Caki2 (cell line): Measurements from ENCODE around the gene TCF19. TPM values are rescaled to one million over a fixed set of nuclear protein-coding genes. Genes with fewer than 3 reads are reported as not detected.

Source experiments
- DNase-seq: peaks from one replicate; pipeline ENCODE4 v3.0.0-alpha.2; 2015; ENCODE audit warnings: low read depth
- in situ Hi-C: cut with HindIII; loops from 2 replicates; pipeline ENCODE4 v1.10.0; 2016; ENCODE audit warnings: low sequenced_read_pairs, low pct_unique_long_range_greater_than_20kb, mixed read lengths
- total RNA-seq: library from RNA; depleted of rRNA; stranded (reverse); fragments of >200 nt; shearing (Covaris generic); gene quantifications from 2 replicates; pipeline ENCODE4 v1.2.3, GENCODE V29; 2014; ENCODE audit warnings: low replicate concordance; rRNA removed

Gene TCF19
- 34.9 and 37.6 TPM in 2 replicates for total RNA-seq

GRCh38 chr6:31158140-31158862 lies at the start of gene TCF19:
TCF19 (plus strand) TSS chr6:31158589; CDS start chr6:31159470, 881 bp downstream.
- DNase-seq: peak; percentile 100
- in situ Hi-C loops: no loop called here

- DNase-seq: no peak
- in situ Hi-C loops: no loop called here
These were observed 47.4 kb upstream of the TCF19 start for GRCh38 chr6:31110825-31111582.

- no peak for DNase-seq
- in situ Hi-C loops: no loop called here
These were observed 46.7 kb upstream of the TCF19 start for GRCh38 chr6:31111712-31112111.

- DNase-seq: no peak
- in situ Hi-C loops: no loop called here
These were observed 45.9 kb upstream of the TCF19 start, which contains the start of gene C6orf15 for GRCh38 chr6:31112478-31112877. C6orf15 (minus strand) TSS chr6:31112575; CDS start chr6:31112555, 20 bp downstream.

GRCh38 chr6:31113861-31114540 lies 44.4 kb upstream of the TCF19 start:
- in situ Hi-C loops: no loop called here
- no peak for DNase-seq

GRCh38 chr6:31114541-31114878 lies 43.9 kb upstream of the TCF19 start, which contains the start of gene PSORS1C1:
PSORS1C1 (plus strand) TSS chr6:31114800; CDS start chr6:31129633, 14,833 bp downstream.
- peak; percentile 80 for DNase-seq
- in situ Hi-C loops: no loop called here

- in situ Hi-C loops: no loop called here
- peak; percentile 68 for DNase-seq
These were observed 43.2 kb upstream of the TCF19 start for GRCh38 chr6:31114970-31115849.

- DNase-seq: no peak
- in situ Hi-C loops: no loop called here
These were observed 42.3 kb upstream of the TCF19 start for GRCh38 chr6:31115941-31116560.

GRCh38 chr6:31116661-31117385 lies 41.6 kb upstream of the TCF19 start:
- in situ Hi-C loops: no loop called here
- no peak for DNase-seq

DNA sequence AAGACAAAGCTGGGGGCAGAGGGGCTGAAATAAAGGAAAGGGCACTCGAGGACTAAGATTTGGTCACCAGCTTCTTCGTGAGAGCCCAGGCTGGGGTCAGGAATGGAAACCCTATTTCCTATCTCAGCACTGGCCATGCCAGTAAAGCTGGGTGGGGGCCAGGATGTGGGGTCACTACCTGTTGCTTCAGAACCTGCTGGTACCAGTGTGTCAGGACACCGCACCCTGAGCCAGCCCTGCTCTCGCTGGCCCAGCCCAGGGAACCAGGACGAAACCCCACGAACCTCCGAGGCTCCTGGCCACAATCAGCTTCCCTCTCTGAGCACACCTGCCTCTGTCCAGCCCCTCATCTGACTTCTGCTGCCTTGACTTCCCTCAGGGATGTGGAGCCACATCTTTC lies 40.2 kb upstream of the TCF19 start:
- no peak for DNase-seq
- in situ Hi-C loops: no loop called here

DNA sequence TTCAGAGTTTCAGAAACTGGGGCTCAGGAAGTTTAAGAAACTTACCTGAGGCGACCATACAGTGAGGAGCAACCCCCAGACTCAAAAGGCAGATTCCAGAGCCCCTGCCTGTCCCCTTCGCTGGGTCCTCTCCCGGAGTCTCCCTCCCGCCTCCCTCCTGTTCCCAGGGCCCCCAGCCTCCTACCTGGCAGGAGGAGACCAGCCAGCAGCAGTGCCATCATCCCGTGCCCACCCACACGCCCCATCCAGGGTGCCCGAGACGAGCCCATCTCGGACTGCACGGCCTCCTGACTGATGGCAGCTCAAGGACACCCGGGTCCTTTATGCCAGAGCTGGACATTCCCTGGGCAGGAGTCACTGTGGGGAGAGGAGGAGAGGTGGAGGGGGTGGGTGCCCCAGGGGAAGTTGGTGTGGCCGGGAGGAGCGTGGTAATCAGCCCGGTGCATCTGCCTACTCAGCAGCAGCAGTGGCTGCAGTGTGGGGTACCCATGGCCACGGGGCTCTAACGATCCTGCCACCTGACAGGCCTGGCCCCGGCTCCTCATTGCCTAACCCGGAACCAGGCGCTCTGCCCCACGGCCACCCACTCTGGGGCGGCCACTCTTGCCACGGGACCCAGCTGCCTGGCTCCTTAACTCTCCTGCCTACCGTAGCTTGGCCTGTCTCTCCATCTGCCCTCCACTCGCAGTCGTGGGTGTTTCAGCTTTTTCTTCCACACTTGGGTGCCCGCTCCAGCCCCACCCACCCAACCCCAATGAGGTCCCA lies 38.1 kb upstream of the TCF19 start, which contains the start of gene CDSN:
Gene CDSN (minus strand): TSS at position 296 of the 765 bp plus-strand sequence. CDS start 27 bp downstream, at position 269.
- in situ Hi-C loops: no loop called here
- no peak for DNase-seq

- no peak for DNase-seq
- in situ Hi-C loops: no loop called here
These were observed 37.1 kb upstream of the TCF19 start for GRCh38 chr6:31121131-31121790.

DNA sequence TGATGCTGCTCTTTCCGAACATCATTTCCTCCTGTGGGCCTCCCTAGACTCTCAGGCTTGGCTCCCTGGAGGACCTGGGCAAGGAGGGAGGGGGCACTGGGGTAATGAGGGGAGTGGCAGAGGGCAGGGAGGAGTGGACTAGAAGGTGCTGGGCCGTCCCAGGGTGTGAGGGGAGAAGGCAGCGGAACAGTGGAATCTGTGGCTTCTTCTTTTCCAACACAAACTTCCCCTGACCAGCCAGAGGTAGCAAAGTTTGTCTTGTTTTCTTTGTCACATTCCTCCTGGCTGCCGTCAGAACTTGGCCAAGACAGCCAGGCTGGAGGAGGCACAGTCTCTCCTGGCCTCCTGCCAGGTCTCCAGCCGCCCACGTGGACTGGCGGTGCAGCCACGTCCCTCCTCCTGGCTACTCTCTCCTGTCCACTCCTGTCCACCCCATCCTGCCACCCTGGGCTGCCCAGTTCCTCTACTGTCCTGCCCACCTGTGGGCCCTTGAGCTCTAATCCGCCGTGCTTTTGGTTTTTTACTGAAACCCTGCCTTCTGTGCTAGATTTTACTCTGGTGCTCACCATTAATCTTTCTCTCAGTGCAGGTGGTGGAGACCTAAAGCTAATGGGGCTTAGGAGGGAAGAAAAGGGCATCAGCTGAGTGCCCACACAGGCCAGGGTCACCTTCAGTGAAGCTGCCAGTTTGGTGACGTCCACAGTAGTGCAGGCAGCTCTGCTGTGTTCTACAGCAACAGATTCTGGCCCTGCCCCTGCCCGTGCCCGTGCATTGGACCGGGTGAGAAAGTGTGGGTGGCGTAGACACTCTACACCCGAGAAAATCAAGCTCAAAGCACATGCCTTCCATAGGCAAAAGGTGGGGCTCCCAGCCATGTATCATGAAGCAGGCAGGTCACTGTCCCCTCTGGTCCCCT lies 35.3 kb upstream of the TCF19 start:
- in situ Hi-C loops: no loop called here
- peak; percentile 98 for DNase-seq

GRCh38 chr6:31125162-31125561 lies 33.2 kb upstream of the TCF19 start:
- in situ Hi-C loops: no loop called here
- peak; percentile 61 for DNase-seq
